Stimulated activated naive B cell treated with anti-CD40 and anti-IgM and Interleukin-4, amounts not matched to agents 10 μg/mL and 1 μg/mL and 100 μg/mL, for 72 hours (primary cell): ENCODE measurements around the gene IKZF3.
A peak's percentile ranks its signal among the peaks of the same experiment; 100 is the strongest.

Source experiments
- ATAC-seq, 2 donors: fragments of 150-1000 bp; cut with Tn5 transposase; replicated peaks; 2 replicates each; pipeline ENCODE4 v1.10.0; 2021; ENCODE audit warnings: moderate library complexity in 1 of 2
- DNase-seq: peaks from one replicate; pipeline ENCODE4 v3.0.0; 2021
- H3K27ac Mint-ChIP-seq: one replicate; pipeline ENCODE4 v1.8.0; 2022; ENCODE audit warnings: mild to moderate bottlenecking, mixed read lengths
- H3K27me3 Mint-ChIP-seq, 2 donors: one replicate each; pipeline ENCODE4 v1.8.0; 2022; ENCODE audit warnings: mixed read lengths in 2 of 2
- H3K36me3 Mint-ChIP-seq, 2 donors: one replicate each; pipeline ENCODE4 v1.8.0; 2022; ENCODE audit warnings: mixed read lengths in 2 of 2, mild to moderate bottlenecking in 1 of 2
- H3K4me1 Mint-ChIP-seq, 2 donors: one replicate each; pipeline ENCODE4 v1.8.0; 2022; ENCODE audit warnings: mixed read lengths in 2 of 2, mild to moderate bottlenecking in 1 of 2
- H3K4me3 Mint-ChIP-seq, 2 donors: one replicate each; pipeline ENCODE4 v1.8.0; 2022; ENCODE audit warnings: mild to moderate bottlenecking in 2 of 2, mixed read lengths in 2 of 2, moderate library complexity in 1 of 2
- H3K9me3 Mint-ChIP-seq, 2 donors: one replicate each; pipeline ENCODE4 v1.8.0; 2022; ENCODE audit warnings: mixed read lengths in 2 of 2, mild to moderate bottlenecking in 1 of 2

IKZF3 gene

GRCh38 chr17:39845052-39845846, 18.9 kb downstream of the IKZF3 start:
- no peaks in the 10 kb centered on the region for H3K9me3 Mint-ChIP-seq
- ATAC-seq (no peak), DNase-seq (no peak)
- no peak overlapping the region for H3K27ac Mint-ChIP-seq
- peak overlapping the region in 1 of 2 donors; percentile 41 for H3K4me3 Mint-ChIP-seq
- peaks cover 48 to 57% of the 10 kb centered on the region in 2 donors for H3K36me3 Mint-ChIP-seq
- peaks cover 46 to 78% of the 10 kb centered on the region in 2 donors for H3K4me1 Mint-ChIP-seq
- H3K27me3 Mint-ChIP-seq, result no peaks in the 10 kb centered on the region

GRCh38 chr17:39841134-39841683, 22.9 kb downstream of the IKZF3 start:
- DNase-seq, result no peak
- H3K9me3 Mint-ChIP-seq, result peaks cover 9 to 12% of the 10 kb centered on the region in 2 donors
- no peak for ATAC-seq
- peak overlapping the region in 1 of 2 donors; percentile 43 for H3K4me3 Mint-ChIP-seq
- H3K4me1 Mint-ChIP-seq, result peaks cover 25 to 74% of the 10 kb centered on the region in 2 donors
- no peaks in the 10 kb centered on the region for H3K27me3 Mint-ChIP-seq
- peak overlapping the region; percentile 37 for H3K27ac Mint-ChIP-seq
- peaks cover 66 to 71% of the 10 kb centered on the region in 2 donors for H3K36me3 Mint-ChIP-seq

- H3K27me3 Mint-ChIP-seq, result no peaks in the 10 kb centered on the region
- ATAC-seq (no peak), DNase-seq (no peak)
- peak overlapping the region; percentile 77 for H3K27ac Mint-ChIP-seq
- peaks cover 33 to 80% of the 10 kb centered on the region in 2 donors for H3K4me1 Mint-ChIP-seq
- H3K9me3 Mint-ChIP-seq, result peaks cover 21 to 25% of the 10 kb centered on the region in 2 donors
- no peak overlapping the region for H3K4me3 Mint-ChIP-seq
- peaks cover 79 to 80% of the 10 kb centered on the region in 2 donors for H3K36me3 Mint-ChIP-seq
Observed at GRCh38 chr17:39838784-39839183, 25.3 kb downstream of the IKZF3 start.

GRCh38 chr17:39838057-39838456, 26.1 kb downstream of the IKZF3 start:
- no peaks in the 10 kb centered on the region for H3K27me3 Mint-ChIP-seq
- ATAC-seq, result no peak
- DNase-seq, result no peak
- peaks cover 21 to 25% of the 10 kb centered on the region in 2 donors for H3K9me3 Mint-ChIP-seq
- H3K36me3 Mint-ChIP-seq, result peaks cover 80 to 82% of the 10 kb centered on the region in 2 donors
- H3K4me1 Mint-ChIP-seq, result peaks cover 32 to 79% of the 10 kb centered on the region in 2 donors
- peak overlapping the region; percentile 40 for H3K27ac Mint-ChIP-seq
- no peak overlapping the region for H3K4me3 Mint-ChIP-seq

- Mint-ChIP-seq H3K36me3 (peaks cover 75 to 81% of the 10 kb centered on the region in 2 donors), H3K9me3 (peaks cover 21 to 25% of the 10 kb centered on the region in 2 donors), H3K27ac (peak overlapping the region; percentile 84), H3K27me3 (no peaks in the 10 kb centered on the region), H3K4me3 (no peak overlapping the region), H3K4me1 (peaks cover 29 to 70% of the 10 kb centered on the region in 2 donors)
- DNase-seq (no peak), ATAC-seq (no peak)
Observed at GRCh38 chr17:39836117-39836516, 28.0 kb downstream of the IKZF3 start.

- no peak overlapping the region for H3K4me3 Mint-ChIP-seq
Observed at GRCh38 chr17:39835038-39835786, 28.9 kb downstream of the IKZF3 start.

GRCh38 chr17:39834017-39834416, 30.1 kb downstream of the IKZF3 start:
- peak overlapping the region; percentile 84 for H3K27ac Mint-ChIP-seq

More at GRCh38 chr17:39835038-39835786, 28.9 kb downstream of the IKZF3 start:
- Mint-ChIP-seq H3K9me3 (peaks cover 21 to 25% of the 10 kb centered on the region in 2 donors), H3K27me3 (no peaks in the 10 kb centered on the region), H3K4me1 (peaks cover 24 to 71% of the 10 kb centered on the region in 2 donors), H3K36me3 (peaks cover 73 to 76% of the 10 kb centered on the region in 2 donors), H3K27ac (peak overlapping the region; percentile 84)
- ATAC-seq (no peak), DNase-seq (no peak)

GRCh38 chr17:39831588-39831987, 32.5 kb downstream of the IKZF3 start:
- Mint-ChIP-seq H3K36me3 (peaks cover 73 to 74% of the 10 kb centered on the region in 2 donors), H3K27ac (peak overlapping the region; percentile 31), H3K4me1 (peaks cover 36 to 56% of the 10 kb centered on the region in 2 donors), H3K4me3 (no peak overlapping the region), H3K9me3 (peaks cover 13 to 14% of the 10 kb centered on the region in 2 donors), H3K27me3 (no peaks in the 10 kb centered on the region)
- DNase-seq, result no peak
- no peak for ATAC-seq

More at GRCh38 chr17:39834017-39834416, 30.1 kb downstream of the IKZF3 start:
- Mint-ChIP-seq H3K27me3 (no peaks in the 10 kb centered on the region), H3K4me1 (peaks cover 24 to 62% of the 10 kb centered on the region in 2 donors), H3K4me3 (no peak overlapping the region), H3K36me3 (peaks cover 72% of the 10 kb centered on the region in 2 donors), H3K9me3 (peaks cover 18 to 21% of the 10 kb centered on the region in 2 donors)
- DNase-seq (no peak), ATAC-seq (peak; percentile 23 to 71)

GRCh38 chr17:39828443-39828842, 35.7 kb downstream of the IKZF3 start:
- Mint-ChIP-seq H3K27ac (peak overlapping the region; percentile 72), H3K36me3 (peaks cover 81 to 82% of the 10 kb centered on the region in 2 donors), H3K9me3 (peaks cover 12 to 17% of the 10 kb centered on the region in 2 donors), H3K4me3 (no peak overlapping the region), H3K27me3 (no peaks in the 10 kb centered on the region), H3K4me1 (peaks cover 24 to 41% of the 10 kb centered on the region in 2 donors)
- ATAC-seq (no peak), DNase-seq (no peak)

- ATAC-seq (no peak), DNase-seq (no peak)
- peak overlapping the region; percentile 21 for H3K27ac Mint-ChIP-seq
- peaks cover 34 to 50% of the 10 kb centered on the region in 2 donors for H3K4me1 Mint-ChIP-seq
- H3K9me3 Mint-ChIP-seq, result peaks cover 22 to 25% of the 10 kb centered on the region in 2 donors
- no peaks in the 10 kb centered on the region for H3K27me3 Mint-ChIP-seq
- H3K36me3 Mint-ChIP-seq, result peaks cover 85 to 89% of the 10 kb centered on the region in 2 donors
- H3K4me3 Mint-ChIP-seq, result no peak overlapping the region
Observed at GRCh38 chr17:39826334-39826733, 37.8 kb downstream of the IKZF3 start.

- H3K36me3 Mint-ChIP-seq, result peaks cover 86 to 92% of the 10 kb centered on the region in 2 donors
- no peaks in the 10 kb centered on the region for H3K27me3 Mint-ChIP-seq
- H3K4me1 Mint-ChIP-seq, result peaks cover 51 to 57% of the 10 kb centered on the region in 2 donors
- peaks cover 26 to 27% of the 10 kb centered on the region in 2 donors for H3K9me3 Mint-ChIP-seq
- ATAC-seq (no peak), DNase-seq (no peak)
- peak overlapping the region in 1 of 2 donors; percentile 13 for H3K4me3 Mint-ChIP-seq
- peak overlapping the region; percentile 94 for H3K27ac Mint-ChIP-seq
Observed at GRCh38 chr17:39823407-39824054, 40.6 kb downstream of the IKZF3 start.

- peaks cover 25 to 26% of the 10 kb centered on the region in 2 donors for H3K9me3 Mint-ChIP-seq
- ATAC-seq, result peak; percentile 77 to 78
- DNase-seq, result peak; percentile 55
- peaks cover 74 to 82% of the 10 kb centered on the region in 2 donors for H3K36me3 Mint-ChIP-seq
- peak overlapping the region in 1 of 2 donors; percentile 53 for H3K4me3 Mint-ChIP-seq
- H3K27ac Mint-ChIP-seq, result peak overlapping the region; percentile 94
- H3K27me3 Mint-ChIP-seq, result no peaks in the 10 kb centered on the region
- H3K4me1 Mint-ChIP-seq, result peaks cover 44 to 55% of the 10 kb centered on the region in 2 donors
Observed at GRCh38 chr17:39822051-39822451, 42.1 kb downstream of the IKZF3 start.

GRCh38 chr17:39820987-39821386, 43.1 kb downstream of the IKZF3 start:
- peak overlapping the region; percentile 94 for H3K27ac Mint-ChIP-seq
- peak overlapping the region; percentile 7 to 21 for H3K4me3 Mint-ChIP-seq

More at GRCh38 chr17:39820987-39821386, 43.1 kb downstream of the IKZF3 start:
- Mint-ChIP-seq H3K27me3 (no peaks in the 10 kb centered on the region), H3K4me1 (peaks cover 41 to 51% of the 10 kb centered on the region in 2 donors), H3K9me3 (peaks cover 21 to 26% of the 10 kb centered on the region in 2 donors), H3K36me3 (peaks cover 63 to 71% of the 10 kb centered on the region in 2 donors)
- DNase-seq, result no peak
- ATAC-seq, result no peak
